ENCODE results near the gene RFK. TPM values are rescaled to one million over a fixed set of nuclear protein-coding genes. Genes with fewer than 3 reads are reported as not detected.

The RFK gene
- total RNA-seq, 1 experiment from 2014 or later = 35.0 TPM

GRCh38 chr9:76417394-76417793 lies 23.2 kb upstream of the RFK start:
- no peak for ATAC-seq
- H3K27me3 ChIP-seq (ENCODE audit: insufficient read depth, low read length) = no peaks in the 10 kb centered on the region
- no TSS peak for BruUV-seq (replicated peaks)
- POLR2A ChIA-PET = no interaction called here
- H3K4me1 ChIP-seq (ENCODE audit: control insufficient read depth in 1 of 2, insufficient read depth in 2 of 2, low read length in 2 of 2) = peaks cover 0 to 4% of the 10 kb centered on the region in 2 experiments; a peak in 1 of 4 replicates
- H3K9me2 ChIP-seq (ENCODE audit: insufficient read depth) = 0 out of 2 replicates have a peak, but pooled peaks cover 4% of the 10 kb centered on the region
- no peak for DNase-seq (ENCODE audit: low read depth, low spot score)
- no peak overlapping the region for H3K27ac ChIP-seq (ENCODE audit: low read depth, low read length)
- H2AFZ ChIP-seq (ENCODE audit: low read depth, low read length, poor library complexity, severe bottlenecking) = no peak overlapping the region
- no peak overlapping the region for H3K9ac ChIP-seq (ENCODE audit: low read length)
- H3K4me2 ChIP-seq (ENCODE audit: low read length) = no peak overlapping the region
- CTCF ChIA-PET = interaction anchor here (1.1 kb wide), 1 partner anchor 241 kb away, joined by 3 read pairs; no protein-coding TSS in a partner anchor
- no peak for TF ChIP-seq RAD21 (IDR thresholded peaks at IDR 0.05; ENCODE audit: low read depth)
- no peak for TF ChIP-seq POLR2AphosphoS5 (IDR thresholded peaks at IDR 0.05; ENCODE audit: low read depth, low read length)
- no peak for TF ChIP-seq EZH2phosphoT487 (IDR thresholded peaks at IDR 0.05; ENCODE audit: borderline replicate concordance)
- TF ChIP-seq ELF1 (IDR thresholded peaks at IDR 0.05; ENCODE audit: borderline replicate concordance, low read depth) = no peak
- TF ChIP-seq FOSL1 (IDR thresholded peaks at IDR 0.05; ENCODE audit: low read depth) = no peak
- no peak for TF ChIP-seq ZNF274 (IDR thresholded peaks at IDR 0.05; ENCODE audit: low read depth, low read length)
- TF ChIP-seq CEBPB (IDR thresholded peaks at IDR 0.05; ENCODE audit: low read depth) = no peak
- TF ChIP-seq POLR2A (IDR thresholded peaks at IDR 0.05; ENCODE audit: borderline replicate concordance, extremely low read depth, insufficient read depth, insufficient read length) = no peak
- no peak for TF ChIP-seq JUND (IDR thresholded peaks at IDR 0.05)
- no peak for TF ChIP-seq ZBTB33 (IDR thresholded peaks at IDR 0.05; ENCODE audit: extremely low read depth, insufficient replicate concordance, low read length)
- no peak for TF ChIP-seq MAX (IDR thresholded peaks at IDR 0.05)
- no peak for TF ChIP-seq ATF3 (IDR thresholded peaks at IDR 0.05)
- no peak for TF ChIP-seq REST (IDR thresholded peaks at IDR 0.05; ENCODE audit: low read depth)
- no peak for TF ChIP-seq YY1 (IDR thresholded peaks at IDR 0.05; ENCODE audit: extremely low read depth, insufficient replicate concordance, low read depth, low read length)
- H4K20me1 ChIP-seq (ENCODE audit: insufficient read depth) = no peaks in the 10 kb centered on the region
- H3K4me3 ChIP-seq (replicated peaks in 1 of 2; ENCODE audit: low read depth in 1 of 2, low read length in 2 of 2) = no peak overlapping the region
- H3K79me2 ChIP-seq (ENCODE audit: insufficient read depth, low read length) = no peaks in the 10 kb centered on the region
- intact Hi-C loops (cut with micrococcal nuclease) = no loop called here
- RAD21 ChIA-PET (ENCODE audit: low non-redundant PET in 1 of 2, low total read pairs in 2 of 2, uncharacterized antibody in 2 of 2, unreplicated experiment in 2 of 2) = no interaction called here
- H3K9me3 ChIP-seq (ENCODE audit: control insufficient read depth in 1 of 2, insufficient read depth in 1 of 2, low read depth in 1 of 2, low read length in 2 of 2) = no peaks in the 10 kb centered on the region
- H3K36me3 ChIP-seq (ENCODE audit: control insufficient read depth in 1 of 2, insufficient read depth in 2 of 2, low read length in 2 of 2) = no peaks in the 10 kb centered on the region

Data from HCT116 (cell line).